Testis (tissue), 3 donors: ENCODE data around the gene XPNPEP1. TPM values are rescaled to one million over a fixed set of nuclear protein-coding genes. Genes with fewer than 3 reads are reported as not detected.

ENCODE experiments used
- DNase-seq: peaks from one replicate; pipeline ENCODE4 v3.0.0-alpha.2; 2019
- H3K27ac ChIP-seq, 2 donors: fragments of 200-600 bp; sonication (generic); one replicate each; pipeline ENCODE4 v1.5.1; 2019
- H3K27me3 ChIP-seq: fragments of 200-600 bp; sonication (generic); one replicate; pipeline ENCODE4 v1.5.1; 2019
- H3K36me3 ChIP-seq: fragments of 200-600 bp; sonication (generic); one replicate; pipeline ENCODE4 v1.5.1; 2017; ENCODE audit warnings: low read depth; ENCODE audit errors: missing control alignments
- H3K4me1 ChIP-seq: fragments of 200-600 bp; sonication (generic); one replicate; pipeline ENCODE4 v1.5.1; 2019
- H3K4me3 ChIP-seq, 2 donors: fragments of 200-600 bp; sonication (generic); one replicate each; pipeline ENCODE4 v1.5.1; 2017 to 2019
- H3K9me3 ChIP-seq: fragments of 200-600 bp; sonication (generic); one replicate; pipeline ENCODE4 v1.5.1; 2017
- CTCF ChIP-seq, 3 experiments: fragments of 450-650 bp in 2 of 3; fragments of 200-600 bp in 1 of 3; sonication (generic) in 1 of 3; IDR thresholded peaks; one replicate each; pipeline ENCODE4 v1.5.1; 2016 to 2019; ENCODE audit warnings: antibody characterized with exemption in 3 of 3, mild to moderate bottlenecking in 2 of 3, moderate library complexity in 1 of 3
- POLR2A ChIP-seq: fragments of 450-650 bp; IDR thresholded peaks from one replicate; pipeline ENCODE4 v1.6.1; 2017; ENCODE audit warnings: antibody characterized with exemption, mild to moderate bottlenecking, moderate library complexity
- WGBS, 2 donors: methylation state at CpG; one replicate each; pipeline ENCODE4 v1.1.5; 2018; 5-methylcytosine and 5-hydroxymethylcytosine counted together
- intact Hi-C: fragments of 100-400 bp; cut with DNase I; formaldehyde crosslinking; loops from one replicate; pipeline ENCODE4 v1.15.1; 2023; ENCODE audit warnings: low total_unique reads
- polyA plus RNA-seq: library from polyadenylated mRNA; stranded (reverse); fragments of 350-450 nt; fragmentation: Illumina TruSeq; extraction: RNeasy Lipid Tissue Mini Kit (QIAGEN cat#74804); gene quantifications from one replicate; pipeline ENCODE4 v1.2.3, GENCODE V29; 2014; ENCODE audit warnings: low read depth, low replicate concordance; ENCODE audit not compliant: insufficient read depth
- total RNA-seq, 2 donors: library from RNA; depleted of rRNA; stranded (reverse); fragments of >200 nt; gene quantifications; one replicate each; pipeline ENCODE4 v1.2.3, GENCODE V29; 2016

Gene XPNPEP1
- total and polyA plus RNA-seq, 3 donors from 2014 or later: 55.5 to 118 (median 90.2) TPM

GRCh38 chr10:109959259-109960145 is 36.2 kb upstream of the XPNPEP1 start:
- peak; percentile 46 for DNase-seq
- whole genome bisulfite sequencing, 2 donors: 70 to 72% methylated on average over 8 of the region's 8 CpGs
- H3K9me3 ChIP-seq: no peaks in the 10 kb centered on the region
- TF ChIP-seq CTCF (IDR thresholded peaks at IDR 0.05) (no peak), POLR2A (no peak)
- peak overlapping the region in 1 of 2 donors; percentile 78 for H3K27ac ChIP-seq
- no peaks in the 10 kb centered on the region for H3K36me3 ChIP-seq
- intact Hi-C loops: no loop called here
- no peaks in the 10 kb centered on the region for H3K27me3 ChIP-seq
- H3K4me3 ChIP-seq: no peak overlapping the region
- H3K4me1 ChIP-seq: peaks cover 21% of the 10 kb centered on the region

- no peak for TF ChIP-seq POLR2A
- TF ChIP-seq CTCF (IDR thresholded peaks at IDR 0.05): no peak
- intact Hi-C loops: no loop called here
- Histone ChIP-seq H3K4me1 (peaks cover 21% of the 10 kb centered on the region), H3K27ac (no peak overlapping the region), H3K36me3 (no peaks in the 10 kb centered on the region), H3K4me3 (no peak overlapping the region), H3K27me3 (no peaks in the 10 kb centered on the region), H3K9me3 (no peaks in the 10 kb centered on the region)
- no peak for DNase-seq
- WGBS, 2 donors: 74 to 92% methylated on average over 2 of the region's 2 CpGs
Measured at GRCh38 chr10:109958059-109958458, 34.7 kb upstream of the XPNPEP1 start.

GRCh38 chr10:109957092-109957797 is 33.9 kb upstream of the XPNPEP1 start:
- Histone ChIP-seq H3K4me3 (no peak overlapping the region), H3K27ac (no peak overlapping the region), H3K4me1 (peaks cover 17% of the 10 kb centered on the region), H3K36me3 (no peaks in the 10 kb centered on the region), H3K9me3 (no peaks in the 10 kb centered on the region), H3K27me3 (no peaks in the 10 kb centered on the region)
- WGBS, 2 donors: 82 to 91% methylated on average over 9 of the region's 9 CpGs
- DNase-seq: no peak
- intact Hi-C loops: no loop called here
- TF ChIP-seq CTCF (IDR thresholded peaks at IDR 0.05) (no peak), POLR2A (no peak)

GRCh38 chr10:109956454-109957091 is 33.3 kb upstream of the XPNPEP1 start:
- DNase-seq: peak; percentile 29
- no peak overlapping the region for H3K4me3 ChIP-seq
- TF ChIP-seq POLR2A (no peak), CTCF (IDR thresholded peaks at IDR 0.05) (peak; percentile 41 to 49 (median 47))
- no peaks in the 10 kb centered on the region for H3K9me3 ChIP-seq
- H3K27ac ChIP-seq: no peak overlapping the region
- H3K36me3 ChIP-seq: no peaks in the 10 kb centered on the region
- no peaks in the 10 kb centered on the region for H3K27me3 ChIP-seq
- peaks cover 11% of the 10 kb centered on the region for H3K4me1 ChIP-seq
- WGBS, 2 donors: 92 to 93% methylated on average over 2 of the region's 2 CpGs
- intact Hi-C loops: no loop called here
